Stimulated activated CD8-positive, alpha-beta memory T cell treated with anti-CD3 and anti-CD28 coated beads, Interleukin-4, amount 100 ng/mL, for 24 hours (primary cell): Measurements from ENCODE around the gene ANKS6.
"Not testable (repeated sequence)": the region's sequence is repeated elsewhere in the genome, so short reads cannot be mapped to it uniquely, and the experiment has no call there.

Experiments
- DNase-seq: peaks from one replicate; pipeline ENCODE4 v3.0.0-alpha.2; 2020; ENCODE audit warnings: low read depth

Gene ANKS6

DNA sequence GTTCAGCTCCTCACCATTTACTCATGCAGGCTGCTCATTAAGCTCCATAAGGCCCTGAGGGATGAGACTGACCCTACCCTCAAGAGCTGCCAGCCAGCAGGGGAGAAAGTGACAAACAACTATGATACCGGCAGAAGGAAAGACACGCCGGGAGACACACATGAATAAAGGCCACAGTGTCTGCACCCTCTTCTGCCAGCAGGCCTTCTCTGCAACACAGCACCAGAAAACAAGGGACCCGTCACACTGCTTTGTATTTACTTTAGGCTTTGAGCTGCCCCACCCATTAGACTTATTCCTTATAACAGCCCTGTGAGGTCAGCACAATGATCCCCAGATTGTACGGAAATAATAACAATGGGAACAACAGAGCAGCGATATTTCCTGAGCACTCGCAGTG, 94.8 kb downstream of the ANKS6 start:
- no peak for DNase-seq

DNA sequence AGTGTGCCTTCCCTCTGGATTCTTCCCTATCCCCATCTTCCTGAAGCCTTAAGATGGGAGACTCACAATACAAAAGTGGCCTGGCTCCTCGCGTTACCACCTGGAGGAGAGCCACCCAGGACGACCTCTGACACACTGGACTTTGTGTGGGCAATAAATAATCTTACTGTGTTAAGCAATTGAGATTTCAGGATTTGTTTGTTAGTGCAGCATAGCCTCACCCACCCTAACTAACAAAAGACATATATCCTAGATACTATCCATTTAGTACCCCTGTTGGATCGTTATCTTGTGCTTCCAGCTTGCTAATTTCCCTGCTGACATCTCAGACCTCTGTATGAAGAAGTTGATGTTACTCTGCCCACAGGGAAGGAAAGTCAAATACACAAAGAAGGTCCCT, 95.6 kb downstream of the ANKS6 start:
- no peak for DNase-seq

DNA sequence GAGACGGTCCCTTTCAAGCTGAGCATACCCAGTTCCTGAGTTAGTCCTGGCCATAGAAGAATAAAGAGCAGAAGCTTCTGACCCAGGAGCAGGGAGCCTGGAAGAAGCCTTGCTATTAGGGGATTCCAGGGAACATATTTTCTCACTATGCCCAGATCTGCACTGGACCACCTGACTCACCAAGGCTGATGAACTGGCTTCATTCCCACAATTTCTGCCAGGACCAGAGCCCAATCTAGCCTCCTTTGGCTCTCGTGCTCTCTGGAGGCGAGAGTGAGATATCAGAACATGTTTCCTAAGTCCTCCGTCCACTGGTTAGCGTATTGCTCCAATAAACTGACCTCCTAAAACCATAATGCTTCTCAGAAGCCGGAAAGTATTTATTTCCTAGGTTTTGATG, 97.5 kb downstream of the ANKS6 start:
- DNase-seq: no peak

DNA sequence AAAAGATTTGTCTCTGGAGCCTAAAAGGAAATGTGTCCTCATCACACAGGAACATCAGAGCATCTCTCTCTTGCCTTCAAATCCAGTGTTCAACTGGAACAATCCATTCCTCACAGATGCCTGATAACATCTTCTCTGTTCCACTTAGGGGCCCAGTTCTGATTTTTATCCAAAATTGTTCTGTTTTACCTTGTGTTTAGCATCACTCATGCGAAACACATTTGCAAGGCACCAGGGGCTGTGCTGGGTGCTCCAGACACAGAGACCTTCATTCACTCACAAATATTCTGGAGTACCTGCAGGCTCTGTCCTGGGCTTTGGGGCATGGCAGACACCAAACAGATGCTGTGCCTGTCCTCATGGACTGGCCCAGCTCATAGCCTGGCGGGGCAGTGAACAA, 101.4 kb downstream of the ANKS6 start:
- DNase-seq: no peak

DNA sequence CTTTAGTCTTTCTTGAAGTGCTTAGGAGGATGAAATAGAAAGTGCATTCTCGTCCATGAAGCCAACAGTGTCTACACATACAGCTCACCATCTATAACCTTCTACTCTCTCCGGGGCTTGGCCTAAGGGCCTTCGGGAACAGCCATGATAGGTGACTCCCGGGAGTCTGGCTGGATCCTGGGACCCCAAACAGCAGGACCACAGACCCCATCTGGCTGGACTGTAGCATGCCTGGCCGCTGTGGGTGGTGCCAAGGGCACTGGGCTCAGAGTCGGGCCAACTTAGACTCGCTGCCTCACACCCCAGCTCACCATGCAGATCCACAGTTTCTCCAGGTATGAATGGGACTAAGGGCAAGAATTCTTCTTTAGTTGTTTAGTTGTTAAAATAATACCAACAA, 104.0 kb downstream of the ANKS6 start:
- DNase-seq: no peak

DNA sequence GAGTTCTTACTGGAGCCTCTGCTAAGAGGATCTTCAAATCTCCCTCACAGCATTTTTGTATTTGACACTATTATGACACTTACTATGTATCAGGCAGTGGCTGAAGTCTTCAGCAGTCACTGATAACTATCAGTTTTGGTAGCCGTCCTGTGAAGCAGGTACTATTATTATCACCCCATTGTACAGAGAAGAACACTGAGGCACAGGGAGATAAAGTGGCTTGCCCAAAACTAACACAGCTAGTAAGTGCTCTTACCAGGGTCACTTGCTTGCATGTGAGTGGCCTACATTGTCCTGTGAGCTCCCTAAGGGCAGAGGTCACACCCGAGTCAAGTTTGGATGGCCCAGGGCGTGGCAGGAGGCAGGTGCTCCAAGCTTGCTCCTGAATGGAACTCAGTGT, 104.5 kb downstream of the ANKS6 start:
- no peak for DNase-seq

DNA sequence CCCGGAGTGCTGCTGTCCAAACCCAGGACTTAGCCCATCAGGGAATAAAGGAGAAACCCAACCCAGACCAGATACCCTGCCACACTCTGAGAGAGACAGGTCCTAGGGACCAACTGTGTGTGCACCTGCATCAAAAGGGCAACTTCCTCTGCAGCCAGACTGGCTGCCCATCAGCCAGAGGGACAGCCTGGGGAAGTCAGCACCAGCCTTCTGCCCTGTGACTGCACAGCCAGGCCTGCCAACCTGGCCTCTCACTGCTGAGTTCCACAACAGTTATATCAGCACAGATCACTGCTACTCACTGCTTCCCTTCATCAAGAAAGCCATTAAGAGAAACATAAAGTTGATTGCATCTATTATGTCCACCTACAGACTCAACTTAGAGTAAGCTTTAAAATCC, 105.7 kb downstream of the ANKS6 start:
- no peak for DNase-seq

DNA sequence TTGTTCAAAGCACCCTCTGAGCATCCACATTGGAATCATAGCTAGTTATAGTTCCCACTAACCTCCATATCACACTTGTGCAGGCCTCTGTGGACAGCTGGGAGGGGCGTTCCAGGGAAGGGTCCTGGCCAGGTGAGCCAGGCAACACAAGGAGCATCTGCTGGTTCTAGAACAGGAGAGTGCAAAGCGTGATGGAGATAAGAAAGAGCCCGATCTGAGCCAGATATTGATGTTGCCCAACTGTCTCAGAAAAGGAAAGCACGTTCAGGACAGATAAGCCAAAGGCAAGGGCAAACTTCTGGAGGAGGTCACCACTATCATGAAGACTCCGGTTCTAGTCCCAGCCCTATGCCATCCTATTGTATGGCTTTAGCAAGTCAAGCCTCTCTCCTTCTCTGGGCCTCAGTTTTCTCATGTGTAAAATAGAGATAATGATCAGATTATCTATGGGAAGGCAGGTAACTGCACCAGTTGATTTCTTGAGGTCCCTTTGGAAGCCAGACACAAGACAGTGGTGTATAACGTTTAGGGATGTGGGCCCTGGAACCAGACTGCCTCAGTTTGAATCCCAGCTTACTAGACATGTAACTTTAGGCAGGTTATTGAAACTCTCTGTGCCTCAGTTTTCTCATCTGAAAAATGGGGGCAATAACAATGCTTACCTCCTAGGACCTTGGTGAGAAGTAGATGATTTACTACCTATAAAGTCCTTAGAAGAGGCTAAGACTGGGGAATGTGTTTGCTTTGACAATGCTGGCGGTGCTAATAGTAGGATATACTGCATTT, 107.5 kb downstream of the ANKS6 start:
- no peak for DNase-seq

DNA sequence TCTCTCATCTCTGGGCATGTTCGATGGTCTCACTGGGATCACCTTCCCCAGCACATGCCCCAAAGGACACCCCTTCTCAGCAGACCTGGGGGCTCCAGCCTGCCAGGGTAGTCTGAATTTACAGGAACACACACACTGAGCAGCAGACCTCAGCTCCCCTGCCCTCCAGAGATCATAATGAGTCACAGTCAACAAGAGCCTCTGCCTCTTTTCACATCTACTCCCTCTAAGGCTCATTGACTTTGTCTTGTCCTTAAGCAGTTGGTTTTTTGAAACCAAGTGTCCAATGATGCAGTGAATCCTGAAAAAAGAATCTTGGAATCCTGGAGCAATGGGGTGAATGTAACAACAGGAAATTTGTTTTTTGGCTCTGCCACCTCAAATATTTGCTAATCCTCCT, 108.4 kb downstream of the ANKS6 start:
- DNase-seq: no peak

DNA sequence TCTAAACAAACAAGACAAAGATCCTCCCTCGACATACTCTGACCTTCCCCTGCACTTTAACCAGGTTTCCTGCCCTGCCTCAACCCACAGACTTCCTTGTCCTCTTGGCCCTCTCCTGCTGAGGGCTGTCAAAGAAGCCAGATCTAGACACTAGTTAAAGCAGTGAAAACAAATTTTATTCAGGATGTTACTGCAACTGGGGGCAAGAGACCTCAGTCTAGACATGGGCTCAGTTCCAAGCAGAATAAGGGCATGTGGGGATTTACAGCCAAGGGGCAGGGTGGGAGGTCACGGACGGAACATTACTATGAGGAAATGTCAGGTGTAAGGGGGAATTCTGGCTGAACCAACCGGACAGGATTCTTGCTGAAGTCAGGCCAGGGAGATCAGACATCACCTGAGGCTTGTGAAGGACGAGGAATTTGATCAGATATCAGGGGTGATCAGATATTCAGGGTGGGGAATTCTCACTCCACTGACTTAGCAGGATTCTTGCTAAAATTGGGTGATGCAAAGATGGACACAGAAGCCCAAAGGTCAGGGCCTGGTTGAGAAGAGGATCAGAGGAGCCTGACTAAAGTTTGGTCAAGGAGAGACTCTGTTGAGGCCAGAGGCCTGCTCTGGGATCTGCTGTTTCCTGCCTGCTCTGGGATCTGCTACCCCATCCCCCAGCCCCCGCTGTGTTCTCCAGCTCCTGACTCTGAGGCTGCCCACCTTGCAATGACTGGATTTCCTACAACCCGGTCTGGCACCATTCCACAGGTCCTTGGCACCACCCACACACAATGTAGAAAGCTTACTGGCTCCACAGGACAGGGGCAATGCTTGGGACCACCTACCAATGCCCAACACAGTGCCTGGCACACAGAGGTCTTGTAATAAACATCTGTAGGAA, 109.1 kb downstream of the ANKS6 start:
- DNase-seq: no peak

DNA sequence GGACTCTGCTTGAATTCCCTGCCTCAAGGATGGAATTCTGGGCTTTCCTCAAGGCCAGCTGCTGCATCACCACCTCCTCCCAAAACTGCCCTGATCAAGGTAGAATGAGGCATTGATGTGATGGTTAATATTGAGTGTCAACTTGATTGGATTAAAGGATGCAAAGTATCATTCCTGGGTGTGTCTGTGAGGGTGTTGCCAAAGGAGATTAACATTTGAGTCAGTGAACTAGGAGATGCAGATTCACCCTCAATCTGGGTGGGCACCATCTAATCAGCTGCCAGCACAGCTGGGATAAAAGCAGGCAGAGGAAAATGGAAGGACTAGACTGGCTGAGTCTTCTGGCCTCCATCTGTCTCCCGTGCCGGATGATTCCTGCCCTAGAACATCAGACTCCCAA, 111.5 kb downstream of the ANKS6 start:
- not testable (repeated sequence) for DNase-seq
